Esophagus squamous epithelium (tissue), 5 donors: ENCODE results near the gene IGFBP4. TPM values are rescaled to one million over a fixed set of nuclear protein-coding genes. Genes with fewer than 3 reads are reported as not detected.

Experiments used
- DNase-seq: peaks from one replicate; lab custom pipeline; 2025; lab: John Stamatoyannopoulos, UW
- H3K27ac ChIP-seq, 4 donors: fragments of 200-600 bp; sonication (generic); one replicate each; pipeline ENCODE4 v1.5.1; 2016 to 2019; ENCODE audit warnings: mild to moderate bottlenecking in 1 of 4
- H3K27me3 ChIP-seq, 4 donors: fragments of 200-600 bp; sonication (generic); 1 replicate in 3 of 4; 2 replicates in 1 of 4; pipeline versions ENCODE4 v1.5.1 to v1.6.0; 2017 to 2021; ENCODE audit warnings: antibody characterized with exemption in 1 of 4
- H3K36me3 ChIP-seq, 3 donors: fragments of 200-600 bp; sonication (generic); one replicate each; pipeline ENCODE4 v1.5.1; 2016 to 2019
- H3K4me1 ChIP-seq, 3 donors: fragments of 200-600 bp; sonication (generic); one replicate each; pipeline ENCODE4 v1.5.1; 2017 to 2019
- H3K4me3 ChIP-seq, 4 donors: fragments of 200-600 bp; sonication (generic); 1 replicate in 3 of 4; 2 replicates in 1 of 4; pipeline ENCODE4 v1.5.1; 2016 to 2019; ENCODE audit warnings: mild to moderate bottlenecking in 2 of 4, moderate library complexity in 1 of 4
- H3K9me3 ChIP-seq, 3 donors: fragments of 200-600 bp; sonication (generic); one replicate each; pipeline ENCODE4 v1.5.1; 2016 to 2019
- CTCF ChIP-seq, 6 experiments: fragments of 450-650 bp in 4 of 6; fragments of 200-600 bp in 2 of 6; sonication (generic) in 2 of 6; IDR thresholded peaks; one replicate each; pipeline ENCODE4 v1.5.1; 2016 to 2019; ENCODE audit warnings: antibody characterized with exemption in 6 of 6, mild to moderate bottlenecking in 4 of 6, moderate library complexity in 4 of 6
- POLR2A ChIP-seq, 4 donors: fragments of 450-650 bp; IDR thresholded peaks; one replicate each; pipeline ENCODE4 v1.6.1; 2017; ENCODE audit warnings: antibody characterized with exemption in 4 of 4, mild to moderate bottlenecking in 4 of 4, moderate library complexity in 3 of 4
- WGBS, 2 donors: methylation state at CpG; one replicate each; pipeline ENCODE4 v1.1.5; 2018; 5-methylcytosine and 5-hydroxymethylcytosine counted together
- intact Hi-C: fragments of 100-400 bp; cut with DNase I; formaldehyde crosslinking; loops from one replicate; pipeline ENCODE4 v1.15.0; 2022
- total RNA-seq, 4 donors: library from RNA; depleted of rRNA; stranded (reverse); fragments of >200 nt; gene quantifications; one replicate each; pipeline ENCODE4 v1.1.0, GENCODE V29; 2016
- donor health status: DM: yes; HTN: yes; CAD: no.

The IGFBP4 gene
- total RNA-seq, 4 donors from 2014 or later, result 27.1 to 154 (median 73.0) TPM

- TF ChIP-seq POLR2A (IDR thresholded peaks at IDR 0.05) (no peak), CTCF (IDR thresholded peaks at IDR 0.05) (no peak)
- peaks cover 9 to 62% (median 10%) of the 10 kb centered on the region in 3 donors for H3K36me3 ChIP-seq
- no peaks in the 10 kb centered on the region for H3K27me3 ChIP-seq
- intact Hi-C loops, result no loop called here
- no peaks in the 10 kb centered on the region for H3K9me3 ChIP-seq
- peaks cover 27 to 95% (median 71%) of the 10 kb centered on the region in 3 donors for H3K4me1 ChIP-seq
- H3K27ac ChIP-seq, result peak overlapping the region; percentile 15 to 97 (median 86)
- no peak overlapping the region for H3K4me3 ChIP-seq
- WGBS, 2 donors, result 75 to 76% methylated on average over 14 of the region's 15 CpGs
- no peak for DNase-seq
Measured at GRCh38 chr17:40452921-40453378, 9.7 kb downstream of the IGFBP4 start.

DNA sequence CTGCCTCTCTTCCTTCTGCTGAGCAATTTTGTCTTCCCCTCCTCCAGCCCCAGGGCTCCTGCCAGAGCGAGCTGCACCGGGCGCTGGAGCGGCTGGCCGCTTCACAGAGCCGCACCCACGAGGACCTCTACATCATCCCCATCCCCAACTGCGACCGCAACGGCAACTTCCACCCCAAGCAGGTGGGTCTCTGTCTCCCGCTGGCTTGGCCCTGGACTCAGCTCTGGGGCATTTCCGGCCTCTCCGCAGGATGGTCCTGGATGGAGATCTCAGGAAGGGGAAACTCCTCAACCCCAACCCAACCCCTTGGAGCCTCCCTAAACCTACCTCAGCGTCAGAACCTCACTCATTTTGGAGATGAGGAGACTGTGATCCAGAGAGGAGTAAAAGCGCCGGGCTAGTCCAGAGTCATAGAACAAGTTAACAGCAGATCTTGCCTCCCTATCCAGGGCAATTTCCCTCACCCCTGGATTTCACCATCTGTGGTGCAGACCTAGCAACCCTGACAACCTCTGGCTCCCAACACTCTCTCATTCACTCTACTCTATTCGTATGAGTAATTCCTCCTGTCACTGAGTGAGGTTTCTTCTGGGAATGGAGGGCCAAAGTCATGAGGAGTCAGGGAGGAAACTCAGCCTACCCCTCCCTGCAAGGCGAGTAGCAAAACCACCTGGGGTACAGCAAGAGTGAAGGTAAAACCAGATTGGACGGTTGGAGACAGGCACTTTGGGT is 10.8 kb downstream of the IGFBP4 start:
- Histone ChIP-seq H3K27me3 (no peaks in the 10 kb centered on the region), H3K9me3 (no peaks in the 10 kb centered on the region), H3K4me1 (peaks cover 16 to 95% (median 70%) of the 10 kb centered on the region in 3 donors), H3K27ac (peak overlapping the region; percentile 7 to 94 (median 37)), H3K36me3 (peaks cover 9 to 67% (median 10%) of the 10 kb centered on the region in 3 donors), H3K4me3 (no peak overlapping the region)
- intact Hi-C loops, result no loop called here
- no peak for TF ChIP-seq CTCF (IDR thresholded peaks at IDR 0.05)
- no peak for TF ChIP-seq POLR2A (IDR thresholded peaks at IDR 0.05)
- DNase-seq, result no peak
- 80 to 81% methylated on average over 10 to 16 of the region's 19 CpGs for WGBS, 2 donors

- Histone ChIP-seq H3K36me3 (peaks cover 9 to 67% (median 10%) of the 10 kb centered on the region in 3 donors), H3K27ac (peak overlapping the region in 2 of 4 donors; percentile 25 to 49), H3K4me1 (peaks cover 13 to 95% (median 64%) of the 10 kb centered on the region in 3 donors), H3K9me3 (no peaks in the 10 kb centered on the region), H3K4me3 (no peak overlapping the region), H3K27me3 (no peaks in the 10 kb centered on the region)
- no peak for DNase-seq
- intact Hi-C loops, result no loop called here
- 67% methylated on average over 2 of the region's 2 CpGs; no CpG with 5 or more reads in 1 of the 2 donors for WGBS, 2 donors
- TF ChIP-seq CTCF (IDR thresholded peaks at IDR 0.05) (no peak), POLR2A (IDR thresholded peaks at IDR 0.05) (no peak)
Measured at GRCh38 chr17:40454613-40454995, 11.4 kb downstream of the IGFBP4 start.

GRCh38 chr17:40456396-40456951 is 13.2 kb downstream of the IGFBP4 start:
- intact Hi-C loops, result no loop called here
- Histone ChIP-seq H3K9me3 (no peaks in the 10 kb centered on the region), H3K4me1 (peaks cover 5 to 95% (median 59%) of the 10 kb centered on the region in 3 donors), H3K36me3 (peaks cover 9 to 67% (median 10%) of the 10 kb centered on the region in 3 donors), H3K27ac (peak overlapping the region in 3 of 4 donors; percentile 49 to 64 (median 50)), H3K27me3 (no peaks in the 10 kb centered on the region), H3K4me3 (no peak overlapping the region)
- TF ChIP-seq CTCF (IDR thresholded peaks at IDR 0.05) (no peak), POLR2A (IDR thresholded peaks at IDR 0.05) (no peak)
- 70 to 73% methylated on average over 1 to 6 of the region's 16 CpGs for WGBS, 2 donors
- DNase-seq, result no peak

DNA sequence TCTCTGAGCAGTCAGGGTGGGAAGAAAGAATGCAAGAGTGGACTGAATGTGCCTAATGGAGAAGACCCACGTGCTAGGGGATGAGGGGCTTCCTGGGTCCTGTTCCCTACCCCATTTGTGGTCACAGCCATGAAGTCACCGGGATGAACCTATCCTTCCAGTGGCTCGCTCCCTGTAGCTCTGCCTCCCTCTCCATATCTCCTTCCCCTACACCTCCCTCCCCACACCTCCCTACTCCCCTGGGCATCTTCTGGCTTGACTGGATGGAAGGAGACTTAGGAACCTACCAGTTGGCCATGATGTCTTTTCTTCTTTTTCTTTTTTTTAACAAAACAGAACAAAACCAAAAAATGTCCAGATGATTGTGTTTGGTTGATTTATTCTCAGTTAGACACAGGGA is 14.1 kb downstream of the IGFBP4 start:
- Histone ChIP-seq H3K4me3 (no peak overlapping the region), H3K27me3 (no peaks in the 10 kb centered on the region), H3K36me3 (peaks cover 9 to 61% (median 10%) of the 10 kb centered on the region in 3 donors), H3K4me1 (peaks cover 3 to 95% (median 59%) of the 10 kb centered on the region in 3 donors), H3K27ac (peak overlapping the region in 3 of 4 donors; percentile 49 to 64 (median 50)), H3K9me3 (no peaks in the 10 kb centered on the region)
- no peak for TF ChIP-seq POLR2A (IDR thresholded peaks at IDR 0.05)
- intact Hi-C loops, result no loop called here
- no peak for DNase-seq
- 76 to 77% methylated on average over 3 of the region's 3 CpGs for WGBS, 2 donors
